Measurements from ENCODE around the gene F2. TPM values are rescaled to one million over a fixed set of nuclear protein-coding genes. Genes with fewer than 3 reads are reported as not detected.
A peak's percentile ranks its signal among the peaks of the same experiment; 100 is the strongest.

F2 gene
- total and polyA plus RNA-seq, 12 donors: 0.50 to 0.61 TPM; not detected in 10

- H3K4me1 ChIP-seq (replicated peaks in 1 of 2): peaks cover 21 to 42% of the 10 kb centered on the region in 2 donors
- H3K9me3 ChIP-seq (replicated peaks in 1 of 3): no peaks in the 10 kb centered on the region
- H3K27ac ChIP-seq: no peak overlapping the region
- no peak overlapping the region for H3K4me3 ChIP-seq
- WGBS, 4 donors: 90 to 95% (median 92%) methylated on average over 4 of the region's 4 CpGs
- H3K27me3 ChIP-seq: no peaks in the 10 kb centered on the region
- DNase-seq: no peak
- intact Hi-C loops (cut with DNase I): no loop called here
- TF ChIP-seq POLR2A (IDR thresholded peaks at IDR 0.05) (no peak), CTCF (IDR thresholded peaks at IDR 0.05) (no peak)
- peaks cover 0 to 63% of the 10 kb centered on the region in 2 donors for H3K36me3 ChIP-seq (replicated peaks in 1 of 2)
Measured at GRCh38 chr11:46692450-46692849, 26.6 kb upstream of the F2 start.

GRCh38 chr11:46693597-46694012 lies 25.4 kb upstream of the F2 start:
- no peak for TF ChIP-seq CTCF (IDR thresholded peaks at IDR 0.05)
- TF ChIP-seq POLR2A (IDR thresholded peaks at IDR 0.05): no peak
- peaks cover 0 to 54% of the 10 kb centered on the region in 2 donors for H3K36me3 ChIP-seq (replicated peaks in 1 of 2)
- peak in 4 of 7 donors; percentile 35 to 71 (median 62) for DNase-seq
- no peak overlapping the region for H3K4me3 ChIP-seq
- H3K4me1 ChIP-seq (replicated peaks in 1 of 2): peaks cover 28 to 45% of the 10 kb centered on the region in 2 donors
- 50 to 68% (median 53%) methylated on average over 2 of the region's 2 CpGs; no CpG with 5 or more reads in 1 of the 4 donors for whole genome bisulfite sequencing, 4 donors
- H3K27ac ChIP-seq: peak overlapping the region in 3 of 5 donors; percentile 68 to 80 (median 74)
- H3K9me3 ChIP-seq (replicated peaks in 1 of 3): no peaks in the 10 kb centered on the region
- H3K27me3 ChIP-seq: no peaks in the 10 kb centered on the region
- intact Hi-C loops (cut with DNase I): no loop called here

DNA sequence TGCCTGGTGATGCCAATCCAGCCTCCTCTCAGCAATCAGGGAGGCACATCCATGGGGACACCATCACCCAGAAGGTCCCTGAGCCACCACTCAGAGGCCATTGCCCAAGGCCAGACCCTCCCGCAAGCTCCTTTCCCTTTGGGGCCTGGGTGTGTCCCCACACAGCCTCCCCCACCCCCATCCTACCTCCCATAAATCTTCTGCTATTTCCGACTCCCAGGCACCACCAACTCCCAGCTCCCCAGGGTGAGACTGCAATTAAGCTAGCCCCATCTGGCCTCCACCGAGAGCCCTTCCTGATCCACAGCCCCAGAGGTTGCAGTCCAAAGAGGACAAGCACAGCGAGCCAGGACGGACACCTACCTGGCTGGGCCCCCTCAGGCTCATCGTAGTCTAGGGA lies 24.9 kb upstream of the F2 start:
- H3K36me3 ChIP-seq (replicated peaks in 1 of 2): peaks cover 0 to 54% of the 10 kb centered on the region in 2 donors
- intact Hi-C loops (cut with DNase I): no loop called here
- no peaks in the 10 kb centered on the region for H3K27me3 ChIP-seq
- H3K4me3 ChIP-seq: no peak overlapping the region
- TF ChIP-seq CTCF (IDR thresholded peaks at IDR 0.05) (no peak), POLR2A (IDR thresholded peaks at IDR 0.05) (no peak)
- no peaks in the 10 kb centered on the region for H3K9me3 ChIP-seq (replicated peaks in 1 of 3)
- no peak for DNase-seq
- peaks cover 28 to 49% of the 10 kb centered on the region in 2 donors for H3K4me1 ChIP-seq (replicated peaks in 1 of 2)
- H3K27ac ChIP-seq: peak overlapping the region in 4 of 5 donors; percentile 21 to 80 (median 71)
- 76 to 85% (median 81%) methylated on average over 5 to 6 of the region's 6 CpGs for WGBS, 4 donors

DNA sequence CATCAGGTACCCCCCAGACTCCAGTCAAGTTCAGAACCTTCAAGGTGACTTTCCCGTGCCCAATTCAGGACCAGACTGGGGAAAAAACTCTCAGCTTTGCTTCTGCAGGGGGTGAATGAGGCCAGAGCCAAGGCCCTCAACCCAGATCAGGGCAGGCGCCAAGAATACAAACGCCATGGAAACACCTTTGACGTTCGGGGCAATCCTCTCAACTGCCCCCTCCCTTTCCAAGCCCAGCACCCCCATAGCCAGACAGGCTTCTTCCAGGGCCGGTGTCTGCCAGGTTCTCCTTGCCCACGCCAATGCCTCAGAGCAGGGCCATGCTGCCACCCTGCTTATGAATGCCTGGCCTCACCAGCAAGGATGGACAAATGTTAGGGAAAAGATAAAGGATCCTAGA lies 24.4 kb upstream of the F2 start:
- no peak for TF ChIP-seq POLR2A (IDR thresholded peaks at IDR 0.05)
- TF ChIP-seq CTCF (IDR thresholded peaks at IDR 0.05): no peak
- Histone ChIP-seq H3K4me1 (replicated peaks in 1 of 2) (peaks cover 33 to 55% of the 10 kb centered on the region in 2 donors), H3K27me3 (no peaks in the 10 kb centered on the region), H3K36me3 (replicated peaks in 1 of 2) (peaks cover 0 to 54% of the 10 kb centered on the region in 2 donors), H3K9me3 (replicated peaks in 1 of 3) (no peaks in the 10 kb centered on the region), H3K27ac (peak overlapping the region in 3 of 5 donors; percentile 68 to 80 (median 74)), H3K4me3 (no peak overlapping the region)
- no peak for DNase-seq
- WGBS, 4 donors: 65 to 96% (median 76%) methylated on average over 3 to 7 of the region's 7 CpGs
- intact Hi-C loops (cut with DNase I): no loop called here

Data from adrenal gland (tissue), 12 donors.